HepG2 (cell line): ENCODE results near the gene CORO7. TPM values are rescaled to one million over a fixed set of nuclear protein-coding genes. Genes with fewer than 3 reads are reported as not detected.

ENCODE experiments used
- AHDC1 ChIP-seq: sonication (generic); formaldehyde crosslinking; IDR thresholded peaks from 2 replicates; pipeline ENCODE4 v1.5.1; 2020; ENCODE audit warnings: mild to moderate bottlenecking, missing genetic modification reagents, borderline replicate concordance
- ARHGAP35 ChIP-seq: sonication (generic); formaldehyde crosslinking; IDR thresholded peaks from 2 replicates; pipeline ENCODE4 v1.9.0; 2022; ENCODE audit warnings: mild to moderate bottlenecking, inconsistent platforms, moderate library complexity, missing genetic modification reagents, borderline replicate concordance
- ATF7 ChIP-seq, 2 experiments: fragments of 450-650 bp in 1 of 2; sonication (generic) in 1 of 2; formaldehyde crosslinking in 1 of 2; IDR thresholded peaks; 2 replicates each; pipeline versions ENCODE4 v1.4.0 to v1.6.1; 2016 to 2020; ENCODE audit warnings: antibody characterized with exemption in 1 of 2, mild to moderate bottlenecking in 1 of 2, missing genetic modification reagents in 1 of 2
- ELF4 ChIP-seq: sonication (generic); formaldehyde crosslinking; IDR thresholded peaks from 2 replicates; pipeline ENCODE4 v1.5.0; 2020; ENCODE audit warnings: missing genetic modification reagents, mild to moderate bottlenecking, moderate library complexity, borderline replicate concordance
- FOXA3 ChIP-seq: IDR thresholded peaks from 2 replicates; pipeline ENCODE4 v1.6.1; 2016; ENCODE audit warnings: missing genetic modification reagents, missing compliant biosample characterization
- GMEB2 ChIP-seq: IDR thresholded peaks from 2 replicates; pipeline ENCODE4 v1.6.1; 2016; ENCODE audit warnings: missing biosample characterization, missing genetic modification reagents, low read depth
- HDAC1 ChIP-seq: sonication (generic); formaldehyde crosslinking; IDR thresholded peaks from 2 replicates; pipeline ENCODE4 v1.5.1; 2020; ENCODE audit warnings: mild to moderate bottlenecking, missing genetic modification reagents
- HMG20A ChIP-seq: IDR thresholded peaks from 2 replicates; pipeline ENCODE4 v1.6.1; 2016; ENCODE audit warnings: borderline replicate concordance
- HMG20B ChIP-seq: conservative IDR thresholded peaks from 2 replicates; pipeline ENCODE4 v1.6.1; 2016; ENCODE audit warnings: missing genetic modification reagents, missing compliant biosample characterization
- KLF13 ChIP-seq: sonication (generic); formaldehyde crosslinking; IDR thresholded peaks from 2 replicates; pipeline ENCODE4 v1.4.0; 2020; ENCODE audit warnings: mild to moderate bottlenecking, missing genetic modification reagents
- MAFK ChIP-seq, 2 experiments: IDR thresholded peaks in 1 of 2; conservative IDR thresholded peaks in 1 of 2; 2 replicates each; pipeline ENCODE4 v1.6.1; 2011; ENCODE audit warnings: improper control_type of control experiment in 2 of 2, low read length in 2 of 2
- PHF8 ChIP-seq: sonication (generic); formaldehyde crosslinking; IDR thresholded peaks from 2 replicates; pipeline ENCODE4 v1.5.0; 2020; ENCODE audit warnings: missing genetic modification reagents
- RFXANK ChIP-seq: IDR thresholded peaks from 2 replicates; pipeline ENCODE4 v1.6.1; 2016
- SKI ChIP-seq: fragments of 450-650 bp; IDR thresholded peaks from one replicate; pipeline ENCODE4 v1.6.1; 2018; ENCODE audit warnings: mild to moderate bottlenecking; ENCODE audit not compliant: partially characterized antibody
- TFAP4 ChIP-seq: sonication (generic); IDR thresholded peaks from 2 replicates; pipeline ENCODE4 v1.6.1; 2016; ENCODE audit warnings: low read depth, borderline replicate concordance
- THAP8 ChIP-seq: sonication (generic); formaldehyde crosslinking; IDR thresholded peaks from 2 replicates; pipeline ENCODE4 v1.5.1; 2020; ENCODE audit warnings: missing genetic modification reagents, mild to moderate bottlenecking, borderline replicate concordance
- ZNF12 ChIP-seq: sonication (generic); formaldehyde crosslinking; IDR thresholded peaks from 2 replicates; pipeline ENCODE4 v1.5.0; 2020; ENCODE audit warnings: missing genetic modification reagents
- ZNF747 ChIP-seq: sonication (generic); formaldehyde crosslinking; IDR thresholded peaks from 2 replicates; pipeline ENCODE4 v1.8.1; 2023; ENCODE audit warnings: missing genetic modification reagents, mild to moderate bottlenecking, borderline replicate concordance
- polyA plus RNA-seq, 8 experiments: library from polyadenylated mRNA; depleted of rRNA in 3 of 8; stranded (reverse) in 7 of 8; unstranded in 1 of 8; fragments of >200 nt; fragmentation: Illumina TruSeq in 4 of 8; extraction: Trizol in 4 of 8; gene quantifications; 2 replicates each; pipeline versions ENCODE4 v1.2.1 to v1.2.3, GENCODE V29; 2011 to 2016; ENCODE audit warnings: low read depth in 4 of 8, missing spikeins in 1 of 8, mixed read lengths in 1 of 8; ENCODE audit not compliant: insufficient read depth in 1 of 8
- total RNA-seq, 5 experiments: library from RNA; depleted of rRNA; stranded (reverse); fragments of >200 nt; fragmentation: Illumina TruSeq; extraction: Trizol; gene quantifications; 2 replicates each; pipeline ENCODE4 v1.2.3, GENCODE V29; 2016; ENCODE audit warnings: low read depth in 1 of 5

CORO7 gene
- total and polyA plus RNA-seq, 2 of the 13 experiments (the other 11 are each of a cell fraction or from before 2014, with no cell fraction given), result 9.9 to 14.3 TPM

GRCh38 chr16:4367393-4367856, 49.0 kb downstream of the CORO7 start (continued):
- TF ChIP-seq HMG20B (CRISPR knock-in tag) (no peak), SKI (peak; percentile 50), ARHGAP35 (CRISPR knock-in tag) (no peak), ELF4 (CRISPR knock-in tag) (no peak), ATF7 (IDR thresholded peaks at IDR 0.05) (no peak), ATF7 (CRISPR knock-in tag; IDR thresholded peaks at IDR 0.05) (peak; percentile 79; the same call in 1 of the 2 replicates), KLF13 (no peak), AHDC1 (CRISPR knock-in tag) (no peak; the same call in 1 of the 2 replicates), PHF8 (CRISPR knock-in tag) (peak; percentile 19; the same call in 1 of the 2 replicates), RFXANK (CRISPR knock-in tag) (no peak), GMEB2 (no peak), ZNF747 (CRISPR knock-in tag) (no peak), HMG20A (CRISPR knock-in tag) (no peak; the same call in 1 of the 2 replicates), ZNF12 (no peak), MAFK (conservative IDR thresholded peaks at IDR 0.05 in 1 of 2, IDR thresholded peaks at IDR 0.05 in 1 of 2; ENCODE audit: low read length in 2 of 2) (no peak), FOXA3 (CRISPR knock-in tag) (peak; percentile 58), THAP8 (CRISPR knock-in tag) (no peak), TFAP4 (peak; percentile 48; the same call in 1 of the 2 replicates), HDAC1 (CRISPR knock-in tag) (peak; percentile 91)
